ENCODE data around the gene IL4R. TPM values are rescaled to one million over a fixed set of nuclear protein-coding genes. Genes with fewer than 3 reads are reported as not detected.

IL4R gene
- total and polyA plus RNA-seq, 10 of the 15 experiments (the other 5 are each of a cell fraction or from before 2014, with no cell fraction given), result 2.6 to 70.4 (median 36.6) TPM

- peak; percentile 44; the same call in 1 of the 2 replicates for TF ChIP-seq CBFB (IDR thresholded peaks at IDR 0.05; ENCODE audit: low read depth)
- no peak for TF ChIP-seq EZH2 (IDR thresholded peaks at IDR 0.05; ENCODE audit: borderline replicate concordance, control insufficient read depth, low read depth, low read length)
- TF ChIP-seq RAD51 (IDR thresholded peaks at IDR 0.05), result no peak
- no peak for TF ChIP-seq PML (IDR thresholded peaks at IDR 0.05; ENCODE audit: low read length)
- TF ChIP-seq GATAD2B (conservative IDR thresholded peaks at IDR 0.05; ENCODE audit: low read depth), result 0 out of 2 replicates have a peak, but pooled peaks have one; percentile 17
- peak; percentile 75 to 82 for TF ChIP-seq BHLHE40 (IDR thresholded peaks at IDR 0.05; ENCODE audit: borderline replicate concordance in 1 of 2, low read depth in 2 of 2, low read length in 1 of 2)
- peak; percentile 49; the same call in 1 of the 2 replicates for TF ChIP-seq SMARCA5 (IDR thresholded peaks at IDR 0.05)
- no peak for TF ChIP-seq RELA (IDR thresholded peaks at IDR 0.05; ENCODE audit: borderline replicate concordance, partially characterized antibody)
- TF ChIP-seq POLR2AphosphoS5 (IDR thresholded peaks at IDR 0.05; ENCODE audit: low read length), result peak; percentile 76
- TF ChIP-seq TARDBP (IDR thresholded peaks at IDR 0.05; ENCODE audit: borderline replicate concordance), result 0 out of 2 replicates have a peak, but pooled peaks have one; percentile 31
- peak; percentile 14 for TF ChIP-seq POLR2A (IDR thresholded peaks at IDR 0.05; ENCODE audit: low read depth, low read length)
- TF ChIP-seq EED (IDR thresholded peaks at IDR 0.05; ENCODE audit: low read depth), result peak; percentile 84; the same call in 1 of the 2 replicates
- no peak for TF ChIP-seq REST (IDR thresholded peaks at IDR 0.05; ENCODE audit: low read depth, low read length)
- no peak for TF ChIP-seq HSF1 (IDR thresholded peaks at IDR 0.05; ENCODE audit: low read depth, low read length)
- peak; percentile 81 for TF ChIP-seq ATF7 (IDR thresholded peaks at IDR 0.05; ENCODE audit: low read depth)
- TF ChIP-seq MTA2 (IDR thresholded peaks at IDR 0.05; ENCODE audit: low read depth), result 0 out of 2 replicates have a peak, but pooled peaks have one; percentile 11
- no peak for TF ChIP-seq RB1 (IDR thresholded peaks at IDR 0.05; ENCODE audit: borderline replicate concordance)
- TF ChIP-seq ESRRA (IDR thresholded peaks at IDR 0.05; ENCODE audit: low read length), result peak; percentile 56; the same call in 1 of the 2 replicates
- TF ChIP-seq SREBF2 (IDR thresholded peaks at IDR 0.05; ENCODE audit: low read length), result no peak
- TF ChIP-seq E2F4 (IDR thresholded peaks at IDR 0.05; ENCODE audit: low read depth, low read length), result no peak
- 0 out of 2 replicates have a peak, but pooled peaks have one; percentile 50 for TF ChIP-seq JUND (IDR thresholded peaks at IDR 0.05; ENCODE audit: low read depth, low read length)
- TF ChIP-seq CEBPZ (IDR thresholded peaks at IDR 0.05; ENCODE audit: low read depth, low read length), result no peak
Observed at GRCh38 chr16:27404163-27404823, 90.5 kb downstream of the IL4R start (continued).
